Suprapubic skin (tissue), 3 donors: ENCODE measurements around the gene FBRSL1.

ENCODE experiments used
- CTCF ChIP-seq, 2 donors: fragments of 200-600 bp in 1 of 2; fragments of 450-650 bp in 1 of 2; sonication (generic) in 1 of 2; IDR thresholded peaks; one replicate each; pipeline ENCODE4 v1.5.1; 2016 to 2019; ENCODE audit warnings: antibody characterized with exemption in 2 of 2, mild to moderate bottlenecking in 1 of 2, moderate library complexity in 1 of 2
- POLR2A ChIP-seq, 2 donors: fragments of 450-650 bp; IDR thresholded peaks; one replicate each; pipeline ENCODE4 v1.6.1; 2017; ENCODE audit warnings: antibody characterized with exemption in 2 of 2, mild to moderate bottlenecking in 2 of 2, moderate library complexity in 2 of 2

- TF ChIP-seq CTCF (IDR thresholded peaks at IDR 0.05) (no peak), POLR2A (IDR thresholded peaks at IDR 0.05) (no peak)
Measured at GRCh38 chr12:132528564-132529106, 38.7 kb downstream of the FBRSL1 start.
